Measurements from ENCODE around the gene DOK6.

Gene DOK6

DNA sequence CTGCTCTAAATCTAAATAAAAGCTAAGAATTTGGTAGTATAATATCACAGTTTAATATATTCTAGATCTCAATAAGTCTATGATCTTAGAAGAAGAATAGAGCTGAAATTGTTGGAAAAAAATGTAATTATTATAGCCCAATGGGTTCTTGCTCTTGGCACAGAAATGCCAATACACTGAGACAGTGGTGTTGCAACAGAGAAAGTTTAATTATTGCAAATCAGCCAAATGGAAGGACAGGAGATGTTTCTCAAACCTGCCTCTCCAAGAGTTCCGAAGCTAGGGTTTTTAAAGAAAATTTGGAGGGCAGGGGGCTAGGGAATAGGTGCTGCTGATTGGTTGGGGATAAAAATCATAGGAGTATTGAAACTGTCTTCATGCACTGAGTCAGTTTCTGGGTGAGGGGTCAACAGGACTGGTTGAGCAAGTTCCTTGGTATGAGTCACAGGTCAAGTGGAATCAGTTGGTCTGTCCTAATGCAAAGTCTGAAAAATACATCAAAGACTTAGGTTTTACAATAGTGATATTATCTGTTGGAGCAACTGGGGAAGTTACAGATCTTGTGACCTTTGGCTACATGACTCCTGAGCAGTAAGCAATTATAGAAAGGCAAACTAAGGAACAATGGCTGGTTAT lies 318.3 kb downstream of the DOK6 start:
- Mint-ChIP-seq H3K27me3 (no peaks in the 10 kb centered on the region), H3K9me3 (peaks cover 25% of the 10 kb centered on the region), H3K4me3 (no peak overlapping the region), H3K4me1 (ENCODE audit: low read depth) (no peaks in the 10 kb centered on the region), H3K36me3 (ENCODE audit: low read depth) (no peaks in the 10 kb centered on the region), H3K27ac (no peak overlapping the region)
- intact Hi-C loops (cut with micrococcal nuclease) = no loop called here

DNA sequence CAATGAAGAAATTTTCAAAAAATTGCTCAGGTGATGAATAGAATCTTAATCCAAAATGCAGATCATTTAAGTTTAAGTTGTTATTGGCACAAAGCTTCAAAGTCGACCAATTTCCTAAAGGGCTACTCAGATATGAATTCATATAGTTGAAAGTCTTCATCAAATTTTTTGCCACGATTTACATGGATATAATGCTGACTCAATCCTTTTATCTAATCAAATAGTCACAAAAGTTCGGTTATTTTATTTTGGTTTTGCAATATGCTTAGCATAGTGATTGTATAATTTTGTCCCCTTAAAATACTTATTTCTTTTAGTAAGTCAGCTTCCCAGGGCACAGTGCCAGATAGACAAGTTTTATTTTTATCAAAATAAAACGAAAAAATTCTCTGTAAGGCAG lies 319.7 kb downstream of the DOK6 start:
- no peaks in the 10 kb centered on the region for H3K4me1 Mint-ChIP-seq (ENCODE audit: low read depth)
- H3K4me3 Mint-ChIP-seq = no peak overlapping the region
- no peaks in the 10 kb centered on the region for H3K36me3 Mint-ChIP-seq (ENCODE audit: low read depth)
- H3K27ac Mint-ChIP-seq = no peak overlapping the region
- no peaks in the 10 kb centered on the region for H3K27me3 Mint-ChIP-seq
- H3K9me3 Mint-ChIP-seq = peaks cover 25% of the 10 kb centered on the region
- intact Hi-C loops (cut with micrococcal nuclease) = no loop called here

DNA sequence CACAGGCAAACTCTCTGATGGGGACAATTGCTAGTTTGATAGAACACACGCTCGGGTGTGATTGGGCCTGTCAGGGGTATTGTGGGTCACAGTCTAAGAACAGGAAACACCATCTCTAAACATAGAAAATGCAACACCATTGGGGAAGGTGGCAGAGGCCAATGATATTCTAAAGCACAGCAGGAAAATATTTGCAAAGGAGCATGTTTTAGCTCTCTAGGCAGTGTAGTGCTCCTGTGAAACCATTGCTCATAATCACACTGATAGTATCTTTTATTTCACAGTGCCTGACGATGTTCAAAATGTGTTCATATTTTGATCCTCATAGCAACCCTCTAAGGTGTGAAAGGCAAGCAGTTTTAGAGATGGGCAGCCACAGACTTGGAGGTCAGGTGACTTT lies 322.7 kb downstream of the DOK6 start:
- Mint-ChIP-seq H3K36me3 (ENCODE audit: low read depth) (no peaks in the 10 kb centered on the region), H3K9me3 (peaks cover 26% of the 10 kb centered on the region), H3K27me3 (no peaks in the 10 kb centered on the region), H3K27ac (no peak overlapping the region), H3K4me1 (ENCODE audit: low read depth) (no peaks in the 10 kb centered on the region), H3K4me3 (no peak overlapping the region)
- intact Hi-C loops (cut with micrococcal nuclease) = no loop called here

DNA sequence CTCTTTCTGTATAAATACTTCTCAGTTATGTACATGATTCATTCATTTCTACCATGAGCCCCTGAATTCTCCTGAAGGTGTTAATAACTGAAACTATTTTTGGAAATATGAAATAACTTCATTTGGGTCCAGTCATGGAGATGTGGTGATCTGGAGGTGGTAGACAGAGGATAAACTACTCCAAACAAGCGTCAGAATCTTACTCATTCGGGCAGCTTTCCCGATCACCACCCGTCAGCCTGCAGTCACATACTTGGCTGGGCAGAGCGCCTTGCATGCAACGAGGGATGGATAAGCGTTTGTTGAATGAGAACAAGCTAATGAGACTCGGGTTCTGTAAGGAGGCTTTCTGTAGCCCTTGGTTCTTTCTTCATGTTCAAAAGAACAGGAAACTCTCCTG lies 324.3 kb downstream of the DOK6 start:
- no peaks in the 10 kb centered on the region for H3K4me1 Mint-ChIP-seq (ENCODE audit: low read depth)

DNA sequence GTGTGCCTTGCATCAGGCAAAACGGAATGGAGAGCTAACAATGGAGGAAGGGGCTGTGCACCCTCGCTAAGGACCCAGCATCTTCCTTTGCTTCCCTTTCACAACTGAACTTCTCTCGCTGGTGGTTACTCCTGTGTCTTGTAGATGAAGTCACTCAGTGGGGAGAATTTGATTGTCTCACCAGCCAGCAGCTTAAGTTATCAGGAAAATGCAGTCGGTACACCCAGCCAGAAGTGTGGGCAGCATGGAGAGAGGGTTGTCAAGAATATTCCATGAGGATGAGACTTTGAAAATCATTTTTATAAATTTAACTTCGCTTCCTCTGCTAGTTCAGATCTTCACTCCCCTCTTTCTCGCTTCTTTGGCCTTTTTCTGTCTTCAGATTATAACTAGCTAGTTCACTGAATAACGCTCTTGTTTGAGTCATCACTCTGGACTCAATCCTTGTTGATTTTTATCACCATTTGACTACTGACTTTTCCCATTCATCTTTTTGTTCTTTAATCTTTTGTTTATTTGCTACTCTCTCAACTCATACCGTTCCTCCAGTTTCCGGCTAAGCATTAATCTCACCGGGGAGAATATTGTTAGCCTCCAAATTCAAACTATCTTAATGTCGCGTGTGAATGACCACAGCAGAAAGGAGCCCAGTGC lies 325.3 kb downstream of the DOK6 start:
- Mint-ChIP-seq H3K27ac (no peak overlapping the region), H3K27me3 (no peaks in the 10 kb centered on the region), H3K9me3 (peaks cover 16% of the 10 kb centered on the region), H3K4me1 (ENCODE audit: low read depth) (no peaks in the 10 kb centered on the region), H3K4me3 (no peak overlapping the region), H3K36me3 (ENCODE audit: low read depth) (no peaks in the 10 kb centered on the region)
- intact Hi-C loops (cut with micrococcal nuclease) = no loop called here

More for the DNA sequence above, 324.3 kb downstream of the DOK6 start:
- Mint-ChIP-seq H3K36me3 (ENCODE audit: low read depth) (no peaks in the 10 kb centered on the region), H3K27ac (no peak overlapping the region), H3K9me3 (peaks cover 16% of the 10 kb centered on the region), H3K4me3 (no peak overlapping the region), H3K27me3 (no peaks in the 10 kb centered on the region)
- intact Hi-C loops (cut with micrococcal nuclease) = no loop called here

DNA sequence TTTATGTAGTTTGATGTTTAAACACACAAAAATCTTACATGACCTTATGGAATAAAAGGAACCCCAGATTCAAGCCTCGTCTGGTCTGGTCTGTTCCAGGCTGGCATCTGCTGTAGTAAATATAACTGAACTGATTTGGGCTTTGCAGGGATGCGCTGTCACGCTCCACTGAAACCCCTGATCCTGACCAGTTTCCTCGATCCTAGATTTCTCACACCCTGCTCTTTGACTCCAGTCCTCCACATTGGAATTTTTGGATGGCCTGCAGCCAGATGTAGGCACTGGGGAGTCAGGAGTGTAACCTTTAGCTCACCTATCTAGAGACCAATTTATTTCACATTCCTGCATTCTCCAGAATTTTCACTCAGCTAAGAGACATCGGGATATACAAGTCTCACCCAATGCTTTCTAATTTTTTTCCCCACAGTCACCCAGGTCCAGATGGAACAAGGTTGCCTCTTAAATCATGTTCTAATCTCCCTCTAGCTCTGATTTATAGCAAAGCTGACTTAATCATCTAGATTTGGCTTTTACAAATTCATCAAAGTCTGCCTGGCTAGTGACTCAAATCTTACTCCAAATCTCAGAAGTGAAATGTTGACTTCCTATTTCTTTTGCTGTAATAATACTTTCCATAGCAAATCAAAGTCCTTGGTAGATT lies 327.4 kb downstream of the DOK6 start:
- Mint-ChIP-seq H3K9me3 (peaks cover 16% of the 10 kb centered on the region), H3K4me3 (no peak overlapping the region), H3K36me3 (ENCODE audit: low read depth) (no peaks in the 10 kb centered on the region), H3K4me1 (ENCODE audit: low read depth) (no peaks in the 10 kb centered on the region), H3K27ac (no peak overlapping the region), H3K27me3 (no peaks in the 10 kb centered on the region)
- intact Hi-C loops (cut with micrococcal nuclease) = no loop called here

DNA sequence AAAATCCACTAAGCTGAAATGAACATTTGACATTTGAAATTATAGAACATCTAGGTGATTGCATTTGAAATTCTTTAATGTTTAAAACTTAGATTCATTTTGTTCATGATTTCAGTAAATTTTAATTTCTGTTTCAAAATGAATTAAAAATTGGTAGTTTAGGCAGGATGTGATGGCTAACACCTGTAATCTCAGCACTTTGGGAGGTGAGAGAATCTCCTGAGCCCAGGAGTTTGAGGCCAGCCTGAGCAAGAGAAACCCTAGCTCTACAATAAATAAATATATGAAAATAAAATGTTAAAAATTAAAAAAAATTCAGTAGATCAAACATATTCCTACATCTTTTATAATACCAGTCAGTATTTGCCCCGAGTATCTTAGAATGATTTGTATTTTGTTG lies 330.0 kb downstream of the DOK6 start:
- intact Hi-C loops (cut with micrococcal nuclease) = no loop called here
- Mint-ChIP-seq H3K4me1 (ENCODE audit: low read depth) (no peaks in the 10 kb centered on the region), H3K27me3 (no peaks in the 10 kb centered on the region), H3K9me3 (peaks cover 21% of the 10 kb centered on the region), H3K4me3 (no peak overlapping the region), H3K36me3 (ENCODE audit: low read depth) (no peaks in the 10 kb centered on the region), H3K27ac (no peak overlapping the region)

DNA sequence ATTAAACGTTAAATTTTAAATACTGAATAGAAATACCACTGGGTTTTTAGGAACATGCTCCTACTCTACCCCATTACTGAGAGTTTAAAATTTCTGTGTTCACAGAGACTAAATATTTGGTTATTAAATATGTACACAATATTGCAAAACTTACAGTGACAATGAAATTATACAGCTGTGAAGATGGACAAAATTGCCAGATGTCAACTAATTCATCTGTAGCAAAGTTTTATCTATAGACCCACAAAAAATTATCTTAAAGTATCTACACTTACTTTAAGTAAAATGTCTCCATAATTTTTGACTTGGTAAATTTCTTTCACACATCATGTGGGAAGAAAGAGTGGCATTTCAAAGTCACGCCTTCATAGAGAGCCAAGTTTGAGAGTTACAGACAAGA lies 333.8 kb downstream of the DOK6 start:
- H3K27ac Mint-ChIP-seq = no peak overlapping the region

DNA sequence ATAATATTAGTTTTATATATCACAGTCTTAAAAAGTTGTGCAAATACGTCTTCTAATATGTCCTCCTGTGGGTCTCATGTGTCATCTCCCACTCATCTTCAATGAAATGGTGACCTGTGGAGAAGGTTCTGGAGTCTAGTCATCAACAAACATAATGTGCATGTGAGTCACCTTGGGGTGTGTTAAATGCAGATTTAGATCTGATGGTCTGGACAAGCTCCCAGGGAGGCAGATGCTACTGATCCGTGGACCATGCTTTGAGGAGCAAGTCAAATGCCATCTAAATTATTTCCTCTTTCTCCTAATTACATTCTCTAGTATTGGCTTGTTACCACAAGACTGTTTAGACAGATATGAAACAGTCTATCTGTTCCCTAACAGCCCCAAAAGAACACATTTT lies 336.0 kb downstream of the DOK6 start:
- H3K27me3 Mint-ChIP-seq = no peaks in the 10 kb centered on the region
- intact Hi-C loops (cut with micrococcal nuclease) = no loop called here
- H3K9me3 Mint-ChIP-seq = peaks cover 15% of the 10 kb centered on the region
- H3K27ac Mint-ChIP-seq = no peak overlapping the region
- H3K4me1 Mint-ChIP-seq (ENCODE audit: low read depth) = no peaks in the 10 kb centered on the region
- no peak overlapping the region for H3K4me3 Mint-ChIP-seq
- H3K36me3 Mint-ChIP-seq (ENCODE audit: low read depth) = no peaks in the 10 kb centered on the region

More for the DNA sequence above, 333.8 kb downstream of the DOK6 start:
- Mint-ChIP-seq H3K4me3 (no peak overlapping the region), H3K27me3 (no peaks in the 10 kb centered on the region), H3K9me3 (peaks cover 15% of the 10 kb centered on the region), H3K36me3 (ENCODE audit: low read depth) (no peaks in the 10 kb centered on the region), H3K4me1 (ENCODE audit: low read depth) (no peaks in the 10 kb centered on the region)
- intact Hi-C loops (cut with micrococcal nuclease) = no loop called here

DNA sequence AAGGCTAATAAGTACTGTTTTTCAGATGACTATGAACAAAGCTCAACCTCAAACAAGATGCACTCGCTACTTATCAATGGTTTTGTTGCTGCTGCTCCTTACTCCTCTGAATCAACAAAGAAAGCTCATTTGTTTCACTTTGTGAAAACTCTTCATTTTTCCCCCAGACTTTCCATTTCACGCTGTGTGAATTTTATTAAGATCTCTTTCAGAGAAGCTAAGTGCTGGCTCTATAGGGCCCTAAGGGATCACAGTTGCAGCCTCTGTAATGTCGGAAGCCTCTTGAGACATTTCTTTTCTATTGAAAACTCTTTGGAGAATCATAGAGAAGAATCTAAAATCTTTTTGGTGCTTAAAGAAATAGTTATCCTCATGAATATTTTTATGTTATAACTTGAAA lies 337.2 kb downstream of the DOK6 start:
- intact Hi-C loops (cut with micrococcal nuclease) = no loop called here
- Mint-ChIP-seq H3K27me3 (no peaks in the 10 kb centered on the region), H3K27ac (no peak overlapping the region), H3K36me3 (ENCODE audit: low read depth) (no peaks in the 10 kb centered on the region), H3K9me3 (peaks cover 15% of the 10 kb centered on the region), H3K4me1 (ENCODE audit: low read depth) (no peaks in the 10 kb centered on the region), H3K4me3 (no peak overlapping the region)

DNA sequence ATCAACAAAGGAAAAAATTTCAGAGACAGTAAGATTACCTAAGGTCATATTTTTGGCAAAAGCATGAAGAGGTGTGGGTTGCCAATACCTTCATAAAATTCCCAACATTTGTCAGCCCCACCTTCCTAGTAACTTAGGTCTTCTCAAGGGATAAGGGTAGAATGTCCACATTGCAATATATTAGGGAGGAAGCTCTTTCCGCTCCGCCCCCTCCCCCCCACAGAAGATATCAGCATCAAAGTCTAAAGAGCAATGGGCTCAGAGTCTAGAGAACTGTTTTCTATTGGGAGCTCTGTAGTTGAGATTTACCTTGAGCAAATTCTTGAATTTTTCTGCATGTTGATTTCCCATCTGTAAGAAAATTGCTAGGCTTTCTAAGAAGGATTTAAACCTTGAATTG lies 346.7 kb downstream of the DOK6 start:
- Mint-ChIP-seq H3K27me3 (no peaks in the 10 kb centered on the region), H3K4me1 (ENCODE audit: low read depth) (no peaks in the 10 kb centered on the region), H3K9me3 (no peaks in the 10 kb centered on the region), H3K27ac (no peak overlapping the region), H3K4me3 (no peak overlapping the region), H3K36me3 (ENCODE audit: low read depth) (no peaks in the 10 kb centered on the region)
- intact Hi-C loops (cut with micrococcal nuclease) = no loop called here

DNA sequence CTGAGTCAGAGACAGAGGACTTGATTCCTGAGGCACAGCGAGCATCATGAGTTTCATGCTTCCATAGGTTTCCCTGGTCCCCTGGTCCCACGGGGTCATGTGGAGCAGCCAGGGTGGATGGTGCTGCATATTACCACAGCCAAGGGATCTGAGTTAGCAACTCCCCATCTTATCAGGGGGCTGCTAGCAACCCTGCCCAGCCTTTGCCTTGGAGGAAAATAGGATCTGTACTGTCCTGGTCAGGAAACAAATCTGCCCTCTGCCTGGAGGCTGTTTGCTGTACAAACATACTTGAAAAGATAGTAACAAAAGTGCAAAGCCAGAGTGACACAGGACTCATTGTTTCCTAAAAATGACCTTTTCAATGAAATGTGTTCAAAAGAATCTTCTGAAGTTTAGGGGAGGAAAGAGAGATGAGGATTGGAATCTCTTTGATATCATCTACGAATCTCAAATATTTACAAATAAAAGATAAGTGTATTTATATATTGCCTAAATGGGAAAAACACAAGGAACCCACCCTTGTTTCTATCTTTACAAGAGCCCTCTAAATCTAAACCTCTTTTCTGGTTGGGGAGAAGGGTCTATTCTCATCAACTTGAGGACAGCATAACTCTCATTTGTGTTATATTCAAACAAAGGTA lies 352.2 kb downstream of the DOK6 start:
- H3K4me3 Mint-ChIP-seq = no peak overlapping the region
- no peaks in the 10 kb centered on the region for H3K36me3 Mint-ChIP-seq (ENCODE audit: low read depth)
- no peaks in the 10 kb centered on the region for H3K27me3 Mint-ChIP-seq
- intact Hi-C loops (cut with micrococcal nuclease) = no loop called here
- peaks cover 7% of the 10 kb centered on the region for H3K9me3 Mint-ChIP-seq
- H3K27ac Mint-ChIP-seq = no peak overlapping the region
- H3K4me1 Mint-ChIP-seq (ENCODE audit: low read depth) = no peaks in the 10 kb centered on the region

DNA sequence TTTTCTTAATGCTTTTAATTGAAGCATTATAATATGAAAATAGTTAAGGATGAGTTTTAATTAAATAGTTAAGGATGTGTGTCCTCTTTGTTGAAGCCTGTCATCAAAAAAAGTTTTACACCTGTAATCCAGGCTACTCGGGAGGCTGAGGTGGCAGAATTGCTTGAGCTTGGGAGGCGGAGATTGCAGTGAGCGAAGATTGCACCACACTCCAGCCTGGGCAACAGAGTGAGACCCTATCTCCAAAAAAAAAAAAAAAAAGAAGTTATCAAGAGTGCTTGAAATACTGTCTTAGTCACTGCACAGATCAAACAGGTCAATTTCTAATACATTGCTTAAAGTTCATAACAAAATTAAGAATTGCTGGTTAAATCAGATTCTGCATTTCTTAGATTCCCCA lies 353.4 kb downstream of the DOK6 start:
- peaks cover 7% of the 10 kb centered on the region for H3K9me3 Mint-ChIP-seq
- H3K4me1 Mint-ChIP-seq (ENCODE audit: low read depth) = no peaks in the 10 kb centered on the region

DNA sequence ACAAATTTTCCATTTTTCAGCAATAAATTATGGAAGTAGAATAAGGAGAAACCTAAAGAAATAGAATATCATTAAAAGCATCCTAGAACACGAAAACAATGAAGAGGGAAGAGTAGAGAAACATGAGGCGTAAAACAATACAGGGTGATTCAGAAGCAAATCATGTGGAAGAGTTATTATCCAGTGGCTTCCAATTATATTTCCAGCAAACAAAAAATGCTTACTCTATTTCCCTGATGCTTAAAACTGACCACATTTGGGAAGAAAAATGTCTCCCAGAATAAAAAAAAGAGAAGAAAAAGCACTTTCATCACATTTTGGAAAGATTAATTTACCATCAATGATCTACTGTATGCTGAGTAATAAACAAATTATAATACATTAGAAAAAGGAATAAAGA lies 354.4 kb downstream of the DOK6 start:
- H3K27ac Mint-ChIP-seq = no peak overlapping the region
- no peaks in the 10 kb centered on the region for H3K27me3 Mint-ChIP-seq
- intact Hi-C loops (cut with micrococcal nuclease) = no loop called here
- no peak overlapping the region for H3K4me3 Mint-ChIP-seq
- no peaks in the 10 kb centered on the region for H3K36me3 Mint-ChIP-seq (ENCODE audit: low read depth)
- peaks cover 7% of the 10 kb centered on the region for H3K9me3 Mint-ChIP-seq
- no peaks in the 10 kb centered on the region for H3K4me1 Mint-ChIP-seq (ENCODE audit: low read depth)

More for the DNA sequence above, 353.4 kb downstream of the DOK6 start:
- H3K27ac Mint-ChIP-seq = no peak overlapping the region
- no peaks in the 10 kb centered on the region for H3K27me3 Mint-ChIP-seq
- intact Hi-C loops (cut with micrococcal nuclease) = no loop called here
- H3K36me3 Mint-ChIP-seq (ENCODE audit: low read depth) = no peaks in the 10 kb centered on the region
- H3K4me3 Mint-ChIP-seq = no peak overlapping the region
